Ovary (tissue), 9 donors: ENCODE data around the gene PPP5C. TPM values are rescaled to one million over a fixed set of nuclear protein-coding genes. Genes with fewer than 3 reads are reported as not detected.
A peak's percentile ranks its signal among the peaks of the same experiment; 100 is the strongest.
"Not testable (repeated sequence)": the region's sequence is repeated elsewhere in the genome, so short reads cannot be mapped to it uniquely, and the experiment has no call there.

Experiments
- DNase-seq, 5 donors: peaks; one replicate each; pipeline ENCODE4 v3.0.0-alpha.2; 2019 to 2020
- H3K27ac ChIP-seq, 2 donors: fragments of 200-600 bp; one replicate each; pipeline versions ENCODE4 v1.5.1 to v1.8.0; 2019 to 2022
- H3K27me3 ChIP-seq: fragments of 200-600 bp; one replicate; pipeline ENCODE4 v1.8.0; 2022
- H3K36me3 ChIP-seq: fragments of 200-600 bp; sonication (generic); one replicate; pipeline ENCODE4 v1.5.1; 2019
- H3K4me1 ChIP-seq: one replicate; pipeline ENCODE4 v1.8.1; 2013; ENCODE audit warnings: mild to moderate bottlenecking, moderate library complexity; ENCODE audit not compliant: insufficient read depth
- H3K4me3 ChIP-seq: fragments of 200-600 bp; sonication (generic); one replicate; pipeline ENCODE4 v1.5.1; 2017
- H3K9me3 ChIP-seq, 2 donors: fragments of 200-600 bp in 1 of 2; sonication (generic) in 1 of 2; one replicate each; pipeline versions ENCODE4 v1.5.1 to v1.8.1; 2013 to 2019; ENCODE audit warnings: mild to moderate bottlenecking in 1 of 2, moderate library complexity in 1 of 2
- CTCF ChIP-seq, 3 donors: fragments of 450-650 bp in 2 of 3; fragments of 200-600 bp in 1 of 3; IDR thresholded peaks; one replicate each; pipeline versions ENCODE4 v1.5.1 to v1.8.0; 2016 to 2022; ENCODE audit warnings: antibody characterized with exemption in 3 of 3, mild to moderate bottlenecking in 1 of 3
- EP300 ChIP-seq: sonication (generic); formaldehyde crosslinking; IDR thresholded peaks from one replicate; pipeline ENCODE4 v1.6.1; 2017; ENCODE audit warnings: antibody characterized with exemption
- POLR2A ChIP-seq: fragments of 450-650 bp; IDR thresholded peaks from one replicate; pipeline ENCODE4 v1.6.1; 2017; ENCODE audit warnings: antibody characterized with exemption, mild to moderate bottlenecking, moderate library complexity
- WGBS, 3 donors: extraction: QIAGEN DNeasy Blood & Tissue Kit in 1 of 3; methylation state at CpG; one replicate each; pipeline versions ENCODE4 v1.1.5 to v1.1.7; 2013 to 2017; 5-methylcytosine and 5-hydroxymethylcytosine counted together
- intact Hi-C, 4 donors: fragments of 100-400 bp; cut with DNase I; formaldehyde crosslinking; loops; one replicate each; pipeline versions ENCODE4 v1.11.0 to v1.15.1; 2022 to 2023
- polyA plus RNA-seq, 2 donors: library from polyadenylated mRNA; stranded (reverse); fragments of 200-250 nt in 1 of 2; fragments of 350-450 nt in 1 of 2; fragmentation: Illumina TruSeq in 1 of 2; extraction: RNeasy Lipid Tissue Mini Kit (QIAGEN cat#74804) in 1 of 2; gene quantifications; one replicate each; pipeline ENCODE4 v1.2.3, GENCODE V29; 2013 to 2014
- total RNA-seq, 7 donors: library from RNA; depleted of rRNA in 2 of 7; stranded (reverse); fragments of >200 nt in 2 of 7; fragmentation: NEBNext Ultra II Directional in 3 of 7; extraction: Animal tissue kit (Norgen Biotek cat#: 25700) in 3 of 7; gene quantifications; one replicate each; pipeline versions ENCODE4 v1.1.0 to v1.2.4, GENCODE V29; 2016 to 2023
- donor health status: DM: no; HTN: no; CAD: no; lungs with moderate emphysema.
- donor health status: DM: no; HTN: no; CAD: no.
- donor health status: Bipolar disorder and iron deficiency.
- donor health status: DM: yes; HTN: yes; CAD: no.
- donor health status: DM: no; HTN: no; CAD: no.
- donor health status: DM: yes; HTN: yes; CAD: no.

Gene PPP5C
- total and polyA plus RNA-seq, 9 donors: 33.1 to 79.2 (median 45.3) TPM

GRCh38 chr19:46371371-46371901, 24.5 kb downstream of the PPP5C start:
- TF ChIP-seq POLR2A: no peak
- peaks cover 5% of the 10 kb centered on the region for H3K4me1 ChIP-seq
- no peaks in the 10 kb centered on the region for H3K36me3 ChIP-seq

GRCh38 chr19:46372901-46373490, 26.1 kb downstream of the PPP5C start:
- no peak overlapping the region for H3K27ac ChIP-seq
- H3K9me3 ChIP-seq: no peaks in the 10 kb centered on the region
- no peaks in the 10 kb centered on the region for H3K36me3 ChIP-seq
- TF ChIP-seq CTCF (IDR thresholded peaks at IDR 0.05): no peak
- no peak for TF ChIP-seq EP300
- no peak for TF ChIP-seq POLR2A
- intact Hi-C loops: no loop called here
- H3K27me3 ChIP-seq: no peaks in the 10 kb centered on the region
- H3K4me3 ChIP-seq: no peak overlapping the region
- WGBS, 3 donors: 76 to 84% (median 78%) methylated on average over 11 of the region's 11 CpGs
- peak in 2 of 5 donors; percentile 20 to 35 for DNase-seq
- peaks cover 8% of the 10 kb centered on the region for H3K4me1 ChIP-seq

More at GRCh38 chr19:46371371-46371901, 24.5 kb downstream of the PPP5C start:
- 77 to 82% (median 82%) methylated on average over 10 of the region's 10 CpGs for WGBS, 3 donors
- Histone ChIP-seq H3K27ac (no peak overlapping the region), H3K9me3 (no peaks in the 10 kb centered on the region), H3K27me3 (no peaks in the 10 kb centered on the region), H3K4me3 (no peak overlapping the region)
- DNase-seq: peak in 1 of 5 donors; percentile 5
- intact Hi-C loops: no loop called here

GRCh38 chr19:46373491-46374359, 26.8 kb downstream of the PPP5C start:
- no peaks in the 10 kb centered on the region for H3K27me3 ChIP-seq
- no peak overlapping the region for H3K4me3 ChIP-seq
- no peaks in the 10 kb centered on the region for H3K9me3 ChIP-seq
- WGBS, 3 donors: 74 to 79% (median 77%) methylated on average over 16 to 17 of the region's 17 CpGs
- peaks cover 8% of the 10 kb centered on the region for H3K4me1 ChIP-seq
- TF ChIP-seq POLR2A (no peak), EP300 (no peak), CTCF (IDR thresholded peaks at IDR 0.05) (no peak)
- intact Hi-C loops: no loop called here
- DNase-seq: peak in 3 of 5 donors; percentile 55 to 59 (median 57)
- no peak overlapping the region for H3K27ac ChIP-seq
- H3K36me3 ChIP-seq: no peaks in the 10 kb centered on the region

- 86 to 89% (median 88%) methylated on average over 19 to 21 of the region's 21 CpGs for WGBS, 3 donors
- no peaks in the 10 kb centered on the region for H3K27me3 ChIP-seq
- TF ChIP-seq CTCF (IDR thresholded peaks at IDR 0.05) (no peak), POLR2A (no peak), EP300 (no peak)
- no peak overlapping the region for H3K27ac ChIP-seq
- H3K4me3 ChIP-seq: no peak overlapping the region
- peaks cover 12% of the 10 kb centered on the region for H3K4me1 ChIP-seq
- intact Hi-C loops: no loop called here
- no peaks in the 10 kb centered on the region for H3K9me3 ChIP-seq
- H3K36me3 ChIP-seq: no peaks in the 10 kb centered on the region
- DNase-seq: peak in 2 of 5 donors; percentile 15 to 26
Observed at GRCh38 chr19:46374536-46375475, 27.9 kb downstream of the PPP5C start.

- WGBS, 3 donors: 91 to 94% (median 93%) methylated on average over 22 of the region's 22 CpGs
- H3K9me3 ChIP-seq, H3K27me3 ChIP-seq, intact Hi-C loops, H3K27ac ChIP-seq, H3K4me3 ChIP-seq, H3K36me3 ChIP-seq: not testable (repeated sequence)
- peaks cover 12% of the 10 kb centered on the region for H3K4me1 ChIP-seq
- peak in 2 of 5 donors; percentile 13 to 34 for DNase-seq
Observed at GRCh38 chr19:46375476-46376067, 28.7 kb downstream of the PPP5C start.
